H1 (cell line): ENCODE results near the gene RAB30. TPM values are rescaled to one million over a fixed set of nuclear protein-coding genes. Genes with fewer than 3 reads are reported as not detected.

Source experiments
- BRCA1 ChIP-seq: IDR thresholded peaks from 2 replicates; pipeline ENCODE4 v1.6.1; 2012; ENCODE audit warnings: low read depth, low read length, improper control_type of control experiment
- CBX5 ChIP-seq: fragments of 300-800, 300-1000 bp; sonication (generic); IDR thresholded peaks from 2 replicates; pipeline ENCODE4 v1.7.1; 2016; ENCODE audit warnings: antibody characterized with exemption, low read length, low read depth
- FOSL1 ChIP-seq: IDR thresholded peaks from 2 replicates; pipeline ENCODE4 v1.6.1; 2011; ENCODE audit warnings: mild to moderate bottlenecking, low read depth, low read length, moderate library complexity; ENCODE audit not compliant: insufficient read depth
- SIRT6 ChIP-seq: IDR thresholded peaks from one replicate; pipeline ENCODE4 v1.7.1; 2012; ENCODE audit warnings: low read length, inconsistent platforms
- SP2 ChIP-seq: IDR thresholded peaks from 2 replicates; pipeline ENCODE4 v1.6.1; 2012; ENCODE audit warnings: mild to moderate bottlenecking, low read length, inconsistent platforms
- TCF12 ChIP-seq: IDR thresholded peaks from 2 replicates; pipeline ENCODE4 v1.6.1; 2011; ENCODE audit warnings: low read depth, mild to moderate bottlenecking, low read length
- YY1 ChIP-seq: IDR thresholded peaks from 2 replicates; pipeline ENCODE4 v1.6.1; 2011; ENCODE audit warnings: low read depth, mild to moderate bottlenecking, low read length
- polyA plus RNA-seq, 7 experiments: library from polyadenylated mRNA; depleted of rRNA in 3 of 7; stranded (reverse) in 5 of 7; unstranded in 2 of 7; fragments of >200 nt in 5 of 7; fragments of 200-250 nt in 2 of 7; gene quantifications; 1 replicate in 5 of 7; 2 replicates in 1 of 7; 4 replicates in 1 of 7; pipeline versions ENCODE4 v1.2.1 to v1.2.3, GENCODE V29; 2011 to 2013; ENCODE audit warnings: missing spikeins in 2 of 7, mixed read lengths in 2 of 7
- total RNA-seq: library from RNA; stranded (reverse); fragmentation: NEBNext Ultra II Directional; extraction: Animal tissue kit (Norgen Biotek cat#: 25700); gene quantifications from 2 replicates; pipeline ENCODE4 v1.2.1, GENCODE V29; 2021

RAB30 gene
- total and polyA plus RNA-seq, 2 of the 8 experiments (the other 6 are each of a cell fraction or from before 2014, with no cell fraction given) = 1.6 to 11.7 TPM

GRCh38 chr11:83019888-83020579 lies 51.7 kb downstream of the RAB30 start (continued):
- TF ChIP-seq SIRT6 (no peak), CBX5 (no peak), TCF12 (no peak), SP2 (no peak), YY1 (no peak), FOSL1 (no peak), BRCA1 (no peak)
